Measurements from ENCODE around the gene EME1. TPM values are rescaled to one million over a fixed set of nuclear protein-coding genes. Genes with fewer than 3 reads are reported as not detected.

Gene EME1
- total and polyA plus RNA-seq, 2 of the 4 experiments (the other 2 are of a cell fraction) = 9.1 to 9.4 TPM

DNA sequence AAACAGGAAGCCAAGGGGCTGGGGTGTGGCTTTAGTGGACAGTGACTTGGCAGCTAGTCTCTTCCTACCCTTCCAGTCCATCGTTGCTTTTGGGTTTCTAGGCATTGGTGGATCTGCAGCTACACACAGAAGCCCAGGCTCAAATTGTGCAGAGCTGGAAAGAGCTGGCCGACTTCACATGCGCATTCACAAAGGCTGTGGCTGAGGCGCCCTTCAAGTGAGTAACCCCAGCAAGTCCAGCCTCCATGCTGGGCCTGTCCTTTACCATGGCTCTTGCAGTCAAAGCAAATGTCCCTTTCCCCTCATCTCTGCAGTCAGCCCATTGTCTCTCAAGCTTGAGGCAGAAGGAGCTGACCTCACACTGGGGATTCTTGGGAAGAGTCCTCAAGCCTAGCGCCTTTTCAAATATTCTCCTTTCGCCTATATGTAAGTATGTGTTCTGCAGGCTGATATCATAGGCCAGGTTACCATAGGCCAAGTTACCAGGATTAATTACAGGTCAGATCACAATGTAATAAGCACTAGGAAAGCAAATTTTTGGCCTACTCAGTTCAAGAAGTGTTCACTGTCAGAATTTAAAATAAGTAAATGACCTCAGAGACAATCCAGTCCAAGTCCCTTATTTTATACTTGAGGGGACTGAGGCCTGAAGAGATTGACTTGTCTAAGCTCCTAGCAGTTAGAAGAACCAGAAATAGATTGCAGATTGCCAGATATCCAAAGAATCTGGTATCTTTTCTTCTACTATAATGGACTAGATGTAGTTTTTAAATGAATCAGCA is 6.5 kb downstream of the EME1 start:
- no peak overlapping the region for H4K5ac ChIP-seq (ENCODE audit: low read depth, low read length)
- no peaks in the 10 kb centered on the region for H3K4me1 ChIP-seq (ENCODE audit: control insufficient read depth, insufficient read depth, low read length)
- dilution Hi-C loops (cut with HindIII; ENCODE audit: low sequenced_read_pairs, unreplicated experiment) = no loop called here
- BruUV-seq (replicated peaks) = no TSS peak
- no peak overlapping the region for H2AK5ac ChIP-seq (ENCODE audit: low read depth, low read length)
- H2AK9ac ChIP-seq (replicated peaks; ENCODE audit: low read depth, low read length, poor library complexity) = no peak overlapping the region
- intact Hi-C loops (cut with micrococcal nuclease) = no loop called here
- no peak overlapping the region for H3K4me3 ChIP-seq (ENCODE audit: insufficient read depth, low read depth, low read length)
- H3K9ac ChIP-seq (ENCODE audit: low read depth, low read length) = no peak overlapping the region
- 96% methylated on average over 3 of the region's 6 CpGs; no CpG with 5 or more reads in 1 of the 2 experiments for WGBS, 2 experiments (ENCODE audit: extremely low coverage in 2 of 2, insufficient read length in 1 of 2)
- in situ Hi-C loops (cut with MboI; ENCODE audit: low sequenced_read_pairs) = no loop called here
- no peak for ATAC-seq (ENCODE audit: low read depth)
- no peak overlapping the region for H2BK5ac ChIP-seq (ENCODE audit: low read depth, low read length, poor library complexity, severe bottlenecking)
- H3K79me1 ChIP-seq (ENCODE audit: low read depth in 1 of 2, low read length in 2 of 2) = peaks cover 5 to 18% of the 10 kb centered on the region in 2 experiments; a peak in 2 of 4 replicates
- POLR2A ChIA-PET (ENCODE audit: unreplicated experiment) = no interaction called here
- peaks cover 26% of the 10 kb centered on the region for H4K20me1 ChIP-seq (ENCODE audit: insufficient read depth, low read length)
- no peak for DNase-seq
- no peak overlapping the region for H2BK120ac ChIP-seq (ENCODE audit: low read depth, low read length)
- no peaks in the 10 kb centered on the region for H3K27me3 ChIP-seq (ENCODE audit: control insufficient read depth, insufficient read depth, low read length)
- TF ChIP-seq NFE2L2 (IDR thresholded peaks at IDR 0.05; ENCODE audit: low read depth, low read length) = no peak
- no peak for TF ChIP-seq POLR2A (IDR thresholded peaks at IDR 0.05; ENCODE audit: low read depth, low read length)
- TF ChIP-seq, protein P1, sequence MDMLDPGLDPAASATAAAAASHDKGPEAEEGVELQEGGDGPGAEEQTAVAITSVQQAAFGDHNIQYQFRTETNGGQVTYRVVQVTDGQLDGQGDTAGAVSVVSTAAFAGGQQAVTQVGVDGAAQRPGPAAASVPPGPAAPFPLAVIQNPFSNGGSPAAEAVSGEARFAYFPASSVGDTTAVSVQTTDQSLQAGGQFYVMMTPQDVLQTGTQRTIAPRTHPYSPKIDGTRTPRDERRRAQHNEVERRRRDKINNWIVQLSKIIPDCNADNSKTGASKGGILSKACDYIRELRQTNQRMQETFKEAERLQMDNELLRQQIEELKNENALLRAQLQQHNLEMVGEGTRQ (IDR thresholded peaks at IDR 0.05; ENCODE audit: low read depth, low read length) = no peak
- TF ChIP-seq RAD21 (IDR thresholded peaks at IDR 0.05; ENCODE audit: low read length) = no peak
- H3K9me1 ChIP-seq (ENCODE audit: insufficient read depth, low read length) = no peaks in the 10 kb centered on the region
- CTCF ChIA-PET = no interaction called here
- no peak overlapping the region for H3K23ac ChIP-seq (ENCODE audit: low read depth, low read length)
- H3K18ac ChIP-seq (ENCODE audit: low read depth, low read length) = no peak overlapping the region
- H2BK20ac ChIP-seq (ENCODE audit: low read depth, low read length) = no peak overlapping the region
- H3K27ac ChIP-seq (ENCODE audit: insufficient read depth, low read length) = no peak overlapping the region
- H3K9me3 ChIP-seq (ENCODE audit: control insufficient read depth, insufficient read depth, low read length) = no peaks in the 10 kb centered on the region
- H3K14ac ChIP-seq (replicated peaks; ENCODE audit: low read depth, low read length) = no peak overlapping the region
- H3K4ac ChIP-seq (ENCODE audit: low read depth, low read length) = no peak overlapping the region
- H3K56ac ChIP-seq (ENCODE audit: extremely low read depth, insufficient read depth, low read length) = no peak overlapping the region
- H3K4me2 ChIP-seq (ENCODE audit: low read depth, low read length) = no peak overlapping the region
- no peak overlapping the region for H2BK15ac ChIP-seq (ENCODE audit: low read depth, low read length)
- peaks cover 44% of the 10 kb centered on the region for H3K36me3 ChIP-seq (ENCODE audit: control insufficient read depth, insufficient read depth, low read length)
- no peak overlapping the region for H4K91ac ChIP-seq (ENCODE audit: insufficient read depth, low read depth, low read length)
- H2AFZ ChIP-seq (replicated peaks; ENCODE audit: low read length, poor library complexity) = no peak overlapping the region
- H4K8ac ChIP-seq (ENCODE audit: low read depth in 2 of 2, low read length in 2 of 2) = 0 out of 4 replicates have a peak overlapping the region, but pooled peaks of 1 of the 2 experiments have one; percentile 8
